Measurements from ENCODE around the gene CFAP97.
"Not testable (repeated sequence)": the region's sequence is repeated elsewhere in the genome, so short reads cannot be mapped to it uniquely, and the experiment has no call there.

Gene CFAP97

DNA sequence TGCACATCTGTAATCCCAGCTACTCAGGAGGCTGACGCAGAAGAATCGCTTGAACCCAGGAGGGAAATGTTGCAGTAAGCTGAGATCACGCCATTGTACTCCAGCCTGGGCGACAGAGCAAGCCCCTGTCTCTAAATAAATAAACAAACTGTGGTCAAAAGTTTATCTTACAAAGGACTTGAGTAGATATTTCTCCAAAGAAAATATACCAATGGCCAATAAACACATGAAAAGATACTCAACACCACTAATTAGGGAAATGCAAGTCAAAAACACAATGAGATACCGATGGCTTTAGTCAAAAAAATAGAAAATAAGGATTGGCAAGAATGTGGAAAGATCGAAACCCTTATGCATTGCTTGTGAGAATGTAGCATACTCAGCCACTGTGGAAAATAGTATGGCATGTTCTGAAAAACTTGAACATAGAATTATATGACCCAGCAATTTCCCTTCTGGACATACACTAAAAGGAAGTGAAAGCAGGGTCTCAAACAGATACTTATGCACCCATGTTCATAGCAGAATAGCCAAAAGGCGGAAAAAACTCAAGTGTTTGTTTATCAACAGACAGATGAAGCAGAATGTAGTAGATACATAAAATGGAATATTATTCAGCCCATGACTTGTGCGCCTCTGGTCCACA lies 2.0 kb upstream of the CFAP97 start:
- Histone ChIP-seq H3K4me3 (ENCODE audit: insufficient read length, low read depth) (no peak overlapping the region), H3K9ac (ENCODE audit: insufficient read length, low read depth) (no peak overlapping the region), H3K4me1 (ENCODE audit: insufficient read depth, insufficient read length) (no peaks in the 10 kb centered on the region), H3K27me3 (ENCODE audit: insufficient read depth, insufficient read length) (peaks cover 18% of the 10 kb centered on the region), H3K9me3 (ENCODE audit: insufficient read depth, low read length) (no peaks in the 10 kb centered on the region), H3K36me3 (ENCODE audit: insufficient read depth, insufficient read length, low read length) (no peaks in the 10 kb centered on the region)
- no peak for TF ChIP-seq ZNF274 (IDR thresholded peaks at IDR 0.05; ENCODE audit: low read depth, low read length)
- TF ChIP-seq YY1 (IDR thresholded peaks at IDR 0.05; ENCODE audit: insufficient read depth, insufficient read length): no peak
- TF ChIP-seq SUZ12 (IDR thresholded peaks at IDR 0.05; ENCODE audit: extremely low read depth, insufficient read depth, insufficient read length): no peak
- DNase-seq (ENCODE audit: low read depth, low spot score): no peak

GRCh38 chr4:185205073-185205472 lies 1.3 kb upstream of the CFAP97 start:
- H3K9ac ChIP-seq (ENCODE audit: insufficient read length, low read depth); DNase-seq (ENCODE audit: low read depth, low spot score); H3K4me1 ChIP-seq (ENCODE audit: insufficient read depth, insufficient read length); H3K4me3 ChIP-seq (ENCODE audit: insufficient read length, low read depth); H3K36me3 ChIP-seq (ENCODE audit: insufficient read depth, insufficient read length, low read length); H3K9me3 ChIP-seq (ENCODE audit: insufficient read depth, low read length): not testable (repeated sequence)
- peaks cover 18% of the 10 kb centered on the region for H3K27me3 ChIP-seq (ENCODE audit: insufficient read depth, insufficient read length)

- H3K36me3 ChIP-seq (ENCODE audit: insufficient read depth, insufficient read length, low read length): peaks cover 3% of the 10 kb centered on the region
- no peaks in the 10 kb centered on the region for H3K9me3 ChIP-seq (ENCODE audit: insufficient read depth, low read length)
- peak overlapping the region; percentile 54 for H3K4me3 ChIP-seq (ENCODE audit: insufficient read length, low read depth)
- TF ChIP-seq YY1 (IDR thresholded peaks at IDR 0.05; ENCODE audit: insufficient read depth, insufficient read length) (no peak), ZNF274 (IDR thresholded peaks at IDR 0.05; ENCODE audit: low read depth, low read length) (no peak), SUZ12 (IDR thresholded peaks at IDR 0.05; ENCODE audit: extremely low read depth, insufficient read depth, insufficient read length) (no peak)
- DNase-seq (ENCODE audit: low read depth, low spot score): no peak
- H3K4me1 ChIP-seq (ENCODE audit: insufficient read depth, insufficient read length): no peaks in the 10 kb centered on the region
- H3K9ac ChIP-seq (ENCODE audit: insufficient read length, low read depth): peak overlapping the region; percentile 80
- H3K27me3 ChIP-seq (ENCODE audit: insufficient read depth, insufficient read length): peaks cover 18% of the 10 kb centered on the region
Observed at GRCh38 chr4:185204238-185204910, 574 bp upstream of the CFAP97 start.

GRCh38 chr4:185202984-185203485 lies 765 bp downstream of the CFAP97 start:
- DNase-seq (ENCODE audit: low read depth, low spot score): no peak
- H3K27me3 ChIP-seq (ENCODE audit: insufficient read depth, insufficient read length): peaks cover 8% of the 10 kb centered on the region
- peak overlapping the region; percentile 80 for H3K9ac ChIP-seq (ENCODE audit: insufficient read length, low read depth)
- no peaks in the 10 kb centered on the region for H3K4me1 ChIP-seq (ENCODE audit: insufficient read depth, insufficient read length)
- TF ChIP-seq SUZ12 (IDR thresholded peaks at IDR 0.05; ENCODE audit: extremely low read depth, insufficient read depth, insufficient read length): no peak
- no peak for TF ChIP-seq YY1 (IDR thresholded peaks at IDR 0.05; ENCODE audit: insufficient read depth, insufficient read length)
- TF ChIP-seq ZNF274 (IDR thresholded peaks at IDR 0.05; ENCODE audit: low read depth, low read length): no peak
- H3K9me3 ChIP-seq (ENCODE audit: insufficient read depth, low read length): no peaks in the 10 kb centered on the region
- H3K4me3 ChIP-seq (ENCODE audit: insufficient read length, low read depth): peak overlapping the region; percentile 54
- H3K36me3 ChIP-seq (ENCODE audit: insufficient read depth, insufficient read length, low read length): peaks cover 3% of the 10 kb centered on the region

DNA sequence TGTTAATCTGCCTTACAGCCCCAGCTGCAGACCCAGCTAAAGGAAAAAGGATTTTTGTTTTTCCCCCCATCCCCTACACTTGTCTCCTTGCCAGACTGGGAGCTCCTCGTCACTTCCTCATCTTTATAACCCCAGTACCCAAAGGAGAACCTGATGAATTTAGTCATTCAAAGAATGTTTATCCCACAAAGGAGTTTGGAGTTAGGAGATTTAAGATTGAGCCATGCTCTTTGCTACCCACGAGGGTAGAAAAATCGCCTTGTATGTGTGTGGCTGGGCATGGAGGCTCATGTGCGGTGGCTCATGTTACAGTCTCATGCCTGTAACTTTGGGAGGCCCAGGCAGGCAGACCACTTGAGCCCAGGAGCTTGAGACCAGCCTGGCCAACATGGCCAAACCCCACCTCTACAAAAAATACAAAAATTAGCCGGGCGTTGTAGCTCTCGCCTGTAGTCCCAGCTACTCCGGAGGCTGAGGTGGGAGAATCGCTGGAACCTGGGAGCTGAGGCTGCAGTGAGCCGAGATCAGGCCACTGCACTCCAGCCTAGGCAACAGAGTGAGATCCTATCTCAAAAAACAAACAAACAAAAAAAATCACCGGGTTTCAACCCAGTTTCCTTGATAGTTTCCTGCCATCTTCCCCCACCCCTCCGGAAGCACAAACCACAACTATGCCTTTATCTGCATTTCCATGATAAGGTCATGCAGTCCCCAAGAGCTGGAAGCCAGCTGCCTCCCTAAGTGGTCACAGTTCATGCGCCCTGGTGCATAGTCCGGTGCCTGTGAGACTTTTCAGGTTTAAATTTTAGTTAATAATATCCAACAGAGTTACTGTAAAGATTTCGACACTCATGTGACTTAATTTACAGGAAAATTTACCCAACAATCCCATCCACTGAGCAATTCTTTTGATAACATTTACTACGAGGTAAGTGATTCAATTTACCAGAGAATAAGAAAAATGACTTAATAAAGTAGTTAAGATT lies 1.5 kb downstream of the CFAP97 start:
- DNase-seq (ENCODE audit: low read depth, low spot score): no peak
- no peaks in the 10 kb centered on the region for H3K9me3 ChIP-seq (ENCODE audit: insufficient read depth, low read length)
- no peaks in the 10 kb centered on the region for H3K4me1 ChIP-seq (ENCODE audit: insufficient read depth, insufficient read length)
- H3K9ac ChIP-seq (ENCODE audit: insufficient read length, low read depth): no peak overlapping the region
- peaks cover 3% of the 10 kb centered on the region for H3K36me3 ChIP-seq (ENCODE audit: insufficient read depth, insufficient read length, low read length)
- no peak for TF ChIP-seq YY1 (IDR thresholded peaks at IDR 0.05; ENCODE audit: insufficient read depth, insufficient read length)
- no peak for TF ChIP-seq SUZ12 (IDR thresholded peaks at IDR 0.05; ENCODE audit: extremely low read depth, insufficient read depth, insufficient read length)
- H3K27me3 ChIP-seq (ENCODE audit: insufficient read depth, insufficient read length): peaks cover 6% of the 10 kb centered on the region
- no peak overlapping the region for H3K4me3 ChIP-seq (ENCODE audit: insufficient read length, low read depth)

DNA sequence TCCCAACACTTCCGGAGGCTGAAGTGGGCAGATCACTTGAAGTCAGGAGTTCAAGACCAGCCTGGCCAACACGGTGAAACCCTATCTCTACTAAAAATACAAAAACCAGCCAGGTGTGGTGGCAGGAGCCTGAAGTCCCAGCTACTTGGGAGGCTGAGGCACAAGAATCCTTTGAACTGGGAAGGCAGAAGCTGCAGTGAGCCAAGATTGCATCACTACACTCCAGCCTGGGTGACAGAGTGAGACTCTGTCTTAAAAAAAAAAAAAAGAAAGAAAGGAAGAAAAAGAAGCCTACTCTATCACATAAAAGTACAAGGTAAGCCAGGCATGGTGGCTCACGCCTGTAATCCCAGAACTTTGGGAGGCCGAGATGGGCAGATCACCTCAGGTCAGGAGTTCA lies 5.6 kb downstream of the CFAP97 start:
- not testable (repeated sequence) for H3K4me3 ChIP-seq (ENCODE audit: insufficient read length, low read depth); H3K27me3 ChIP-seq (ENCODE audit: insufficient read depth, insufficient read length); DNase-seq (ENCODE audit: low read depth, low spot score); H3K4me1 ChIP-seq (ENCODE audit: insufficient read depth, insufficient read length); H3K9me3 ChIP-seq (ENCODE audit: insufficient read depth, low read length); H3K9ac ChIP-seq (ENCODE audit: insufficient read length, low read depth); H3K36me3 ChIP-seq (ENCODE audit: insufficient read depth, insufficient read length, low read length)

DNA sequence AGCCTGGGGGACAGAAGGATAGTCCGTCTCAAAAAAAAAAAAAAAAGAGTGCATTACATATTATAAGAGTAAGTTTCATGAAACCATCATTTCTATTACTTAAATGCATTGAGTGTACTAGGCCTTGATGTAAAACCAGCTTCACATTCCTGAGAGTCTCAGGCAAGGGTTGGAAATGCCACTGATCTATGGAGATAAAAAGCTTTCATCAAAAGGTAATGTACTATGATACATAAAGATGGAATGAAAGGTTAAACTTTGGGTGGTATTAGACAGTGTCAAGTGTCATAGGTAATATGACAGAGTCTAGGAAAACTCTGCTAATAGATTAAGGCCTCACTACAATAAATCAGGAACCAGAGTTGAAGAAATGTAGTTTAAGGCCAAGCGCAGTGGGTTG lies 7.4 kb downstream of the CFAP97 start:
- Histone ChIP-seq H3K27me3 (ENCODE audit: insufficient read depth, insufficient read length) (no peaks in the 10 kb centered on the region), H3K36me3 (ENCODE audit: insufficient read depth, insufficient read length, low read length) (peaks cover 3% of the 10 kb centered on the region), H3K4me1 (ENCODE audit: insufficient read depth, insufficient read length) (no peaks in the 10 kb centered on the region), H3K4me3 (ENCODE audit: insufficient read length, low read depth) (no peak overlapping the region), H3K9ac (ENCODE audit: insufficient read length, low read depth) (no peak overlapping the region), H3K9me3 (ENCODE audit: insufficient read depth, low read length) (no peaks in the 10 kb centered on the region)
- TF ChIP-seq YY1 (IDR thresholded peaks at IDR 0.05; ENCODE audit: insufficient read depth, insufficient read length) (no peak), SUZ12 (IDR thresholded peaks at IDR 0.05; ENCODE audit: extremely low read depth, insufficient read depth, insufficient read length) (no peak), ZNF274 (IDR thresholded peaks at IDR 0.05; ENCODE audit: low read depth, low read length) (no peak)
- no peak for DNase-seq (ENCODE audit: low read depth, low spot score)
